Right renal cortex interstitium (tissue), 3 donors: ENCODE measurements around the gene FAM20C. TPM values are rescaled to one million over a fixed set of nuclear protein-coding genes. Genes with fewer than 3 reads are reported as not detected.

Experiments used
- DNase-seq, 3 donors: peaks; one replicate each; pipeline ENCODE4 v3.0.0-alpha.2; 2013; ENCODE audit warnings: low read depth in 3 of 3, low spot score in 2 of 3
- polyA plus RNA-seq, 3 donors: library from polyadenylated mRNA; unstranded; fragments of 120-200 nt; gene quantifications; one replicate each; pipeline ENCODE4 v1.2.1, GENCODE V29; 2013; ENCODE audit not compliant: insufficient read length in 3 of 3

Gene FAM20C
- polyA plus RNA-seq, 3 donors: 53.8 to 75.4 (median 59.7) TPM

DNA sequence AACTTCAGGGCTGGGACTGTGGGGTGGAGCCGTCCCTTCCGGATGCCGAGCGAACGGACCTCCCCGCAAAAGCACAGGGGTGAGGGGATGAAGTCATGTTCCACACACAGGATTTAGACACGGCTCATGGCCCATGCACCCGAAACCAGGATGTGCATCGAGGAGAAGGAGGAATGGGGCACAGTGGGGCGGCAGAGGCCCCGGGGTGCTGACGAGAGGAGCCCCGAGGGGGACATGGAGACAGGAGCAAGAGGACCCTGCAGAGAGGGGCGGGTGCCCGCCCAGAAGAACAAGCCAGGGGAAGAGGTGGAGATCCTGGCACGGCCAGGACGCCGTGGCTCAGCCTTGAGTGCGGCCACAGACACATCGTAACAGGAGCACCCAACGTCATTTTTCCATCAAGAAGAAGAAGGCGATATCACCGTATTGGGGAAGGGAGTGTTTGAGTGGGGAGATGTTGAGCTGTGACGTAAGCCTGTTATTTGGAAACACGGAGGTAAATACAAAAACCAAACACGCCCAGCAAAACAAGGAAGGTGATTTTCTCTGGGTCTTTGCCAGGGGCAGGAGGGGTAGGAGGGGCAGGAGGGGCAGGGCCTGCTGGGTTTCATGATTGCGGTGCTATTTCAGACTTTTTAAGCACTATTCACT is 72.3 kb downstream of the FAM20C start:
- no peak for DNase-seq

DNA sequence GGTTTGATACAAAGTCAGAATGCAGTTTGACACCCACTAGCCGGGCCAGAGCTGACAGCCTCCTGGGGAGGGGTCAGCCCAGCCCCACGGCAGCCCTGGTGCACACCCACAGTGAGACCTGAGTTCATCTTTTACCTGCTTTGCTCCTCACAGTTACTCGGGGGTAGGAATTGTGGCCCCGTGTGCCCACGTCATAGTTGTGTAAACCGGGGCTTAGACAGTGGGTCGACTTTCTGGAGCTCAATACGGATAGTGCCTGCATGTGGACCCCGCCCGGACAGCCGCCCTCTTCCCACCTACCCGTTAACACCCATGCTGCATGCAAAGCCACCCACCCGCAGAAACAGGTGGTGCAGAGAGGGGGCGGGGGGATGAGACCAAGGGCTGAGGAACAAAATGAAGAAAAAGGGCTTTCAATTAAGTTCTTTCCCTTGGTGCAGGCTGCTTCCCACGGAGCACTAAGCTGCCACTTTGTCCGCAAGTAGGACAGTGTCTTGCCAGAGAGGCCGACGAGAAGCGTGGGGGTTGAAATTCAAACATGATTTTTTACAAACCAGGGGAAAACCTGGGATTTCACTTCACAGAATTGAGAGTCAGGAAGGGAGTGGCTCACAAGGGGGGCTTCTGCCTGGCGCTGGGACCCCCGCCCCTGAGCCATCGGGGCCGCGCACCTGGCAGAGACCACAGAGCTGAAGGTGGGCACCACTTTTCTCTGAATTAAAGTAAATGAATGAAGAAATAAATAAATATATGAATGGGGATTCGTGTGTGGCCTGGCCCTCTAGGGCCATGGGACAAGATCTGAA is 73.0 kb downstream of the FAM20C start:
- no peak for DNase-seq

DNA sequence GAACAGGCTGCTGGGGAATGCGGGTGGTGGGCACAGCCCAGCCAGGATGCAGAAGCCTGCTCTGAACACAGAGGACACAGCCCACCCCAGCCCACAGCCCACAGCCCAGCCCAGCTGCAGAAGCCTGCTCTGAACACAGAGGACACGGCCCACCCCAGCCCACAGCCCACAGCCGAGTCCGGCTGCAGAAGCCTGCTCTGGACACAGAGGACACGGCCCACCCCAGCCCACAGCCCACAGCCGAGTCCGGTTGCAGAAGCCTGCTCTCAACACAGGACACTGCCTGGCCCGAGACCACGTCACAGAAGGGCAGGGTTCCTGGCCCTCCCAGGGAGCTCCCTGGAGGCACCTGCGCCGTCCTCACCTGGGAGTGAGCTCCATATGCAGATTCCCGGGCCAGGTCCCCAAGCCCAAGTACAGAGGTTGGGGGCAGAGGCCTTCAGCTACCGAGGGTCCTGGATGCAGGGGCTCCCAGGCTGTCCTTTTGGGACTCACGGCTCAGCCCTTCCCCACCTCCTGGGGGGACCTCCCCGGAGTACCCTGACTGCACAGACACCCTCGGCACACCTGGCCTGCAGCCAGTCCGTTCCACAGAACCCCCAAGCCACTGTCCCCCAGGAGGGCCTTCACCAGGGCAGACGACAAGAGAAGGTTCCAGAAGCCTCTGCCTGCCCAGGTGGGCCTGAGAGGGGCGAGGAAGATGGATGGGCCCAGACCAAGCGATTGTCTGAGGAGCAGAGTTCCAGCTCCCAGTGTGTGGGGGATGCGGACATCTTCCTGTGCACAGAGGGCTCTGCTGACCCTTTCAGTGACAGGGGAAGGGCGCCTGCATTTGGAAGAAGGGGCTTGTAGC is 73.9 kb downstream of the FAM20C start:
- no peak for DNase-seq

DNA sequence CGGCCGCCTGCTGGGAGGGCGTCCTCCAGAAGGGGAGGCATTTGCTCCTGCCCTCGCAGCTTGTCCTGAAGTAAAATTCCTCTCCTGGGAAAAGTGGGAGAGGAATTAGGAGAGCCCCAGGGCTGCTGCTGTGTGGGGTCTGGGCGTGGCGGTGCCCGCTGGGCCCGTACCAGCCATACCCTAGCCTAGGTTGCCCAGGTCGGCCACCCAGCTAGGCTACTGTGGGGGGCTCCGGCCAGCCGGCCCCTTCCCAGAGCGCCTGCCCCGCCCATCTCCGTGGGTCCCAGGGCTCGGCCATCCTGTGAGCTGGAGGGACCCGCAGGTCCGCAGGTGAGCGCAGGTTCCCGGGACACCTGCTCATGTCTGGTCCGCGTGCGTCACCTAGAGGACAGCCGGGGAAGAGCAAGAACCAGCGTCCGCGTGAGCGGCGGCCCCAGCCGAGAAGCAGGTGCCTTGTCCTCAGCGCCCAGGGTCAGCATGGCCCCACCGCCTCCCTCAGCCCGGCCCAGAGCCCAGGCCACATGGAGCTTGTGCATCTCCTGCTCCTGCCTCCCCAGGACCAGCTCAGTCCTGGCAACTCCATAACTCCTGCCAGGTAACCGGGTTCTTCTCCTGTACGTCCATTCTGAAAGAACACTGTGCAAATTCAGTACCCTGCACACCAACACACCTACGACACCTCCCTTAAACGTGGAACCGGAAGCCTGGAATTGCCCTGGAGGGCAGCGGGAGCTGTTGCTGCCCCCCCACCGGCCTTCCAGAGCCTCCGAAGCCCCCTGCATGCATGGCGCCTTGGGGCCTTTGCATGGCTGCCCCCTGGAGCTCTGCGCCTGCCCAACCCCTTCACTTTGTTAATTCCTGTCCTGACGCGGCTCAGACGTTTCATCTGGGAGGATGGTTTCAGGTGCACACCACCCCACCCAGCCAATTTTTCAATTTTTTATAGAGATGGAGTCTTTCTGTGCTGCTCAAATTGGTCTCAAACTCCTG is 74.8 kb downstream of the FAM20C start:
- DNase-seq: no peak

DNA sequence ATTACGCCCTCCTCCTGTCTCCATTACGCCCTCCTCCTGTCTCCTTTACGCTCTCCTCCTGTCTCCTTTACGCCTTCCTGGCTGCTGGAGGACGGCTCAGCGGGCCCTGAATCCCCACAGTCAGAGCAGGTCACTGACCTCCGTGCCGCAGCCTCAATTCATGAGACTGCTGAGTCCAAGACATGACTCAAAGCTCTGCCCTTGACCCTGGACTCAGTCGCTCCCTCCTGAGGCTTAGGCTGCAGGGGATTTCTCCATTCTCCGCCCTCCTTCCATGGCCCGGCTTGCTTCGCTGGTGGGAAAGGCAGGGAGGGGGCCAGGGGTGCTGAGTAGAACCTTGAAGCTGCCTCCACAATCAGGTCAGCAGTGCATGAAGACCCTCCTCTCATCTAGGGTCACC is 76.6 kb downstream of the FAM20C start:
- no peak for DNase-seq

DNA sequence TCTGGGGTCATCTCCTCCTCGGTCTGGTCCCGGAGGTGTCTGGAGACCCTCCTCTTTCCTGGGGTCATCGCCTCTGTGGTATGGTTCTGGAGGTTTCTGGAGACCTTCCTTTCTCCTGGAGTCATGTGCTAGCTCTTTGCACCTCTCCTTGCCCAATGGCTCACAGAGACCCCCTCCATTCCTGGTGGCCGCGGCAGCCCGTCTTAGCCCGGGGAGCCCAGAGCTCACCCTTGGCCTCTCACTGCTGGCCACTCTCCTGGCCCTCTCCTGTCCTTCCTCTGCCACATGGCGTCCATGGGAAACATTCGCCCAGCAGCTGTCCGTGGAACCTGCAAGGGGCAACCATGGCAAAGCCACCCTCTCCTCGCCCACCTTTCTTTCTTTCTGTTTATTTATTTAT is 77.3 kb downstream of the FAM20C start:
- no peak for DNase-seq

DNA sequence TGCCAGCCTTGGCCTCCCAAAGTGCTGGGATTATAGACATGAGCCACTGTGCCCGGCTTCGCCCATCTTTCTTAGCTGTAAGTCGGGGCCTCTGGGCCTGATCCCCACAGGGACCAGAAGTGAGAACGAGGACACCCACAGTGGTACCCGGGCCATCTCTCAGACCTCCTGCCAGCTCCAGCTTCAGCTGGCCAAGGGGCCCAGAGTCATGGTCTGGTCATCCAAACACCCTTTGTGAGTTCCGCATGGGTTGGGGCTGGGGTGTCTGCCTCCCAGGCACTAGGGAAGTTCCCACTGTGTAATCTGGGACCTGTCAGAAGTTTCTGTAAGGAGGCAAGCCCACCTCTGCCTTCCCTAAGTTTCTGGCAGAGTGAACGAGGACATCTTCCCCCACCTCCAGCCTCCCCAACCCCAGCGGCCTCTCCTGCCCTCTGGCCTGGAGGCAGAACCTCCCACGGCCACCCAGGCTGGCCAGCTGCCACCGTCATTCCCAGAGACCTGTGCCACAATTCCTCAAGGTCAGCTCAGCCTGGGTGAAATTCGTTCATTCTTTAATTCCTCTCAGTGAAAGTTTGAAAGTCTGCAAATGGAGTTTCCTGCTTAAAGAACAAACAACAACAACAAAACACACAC is 78.1 kb downstream of the FAM20C start:
- DNase-seq: no peak

DNA sequence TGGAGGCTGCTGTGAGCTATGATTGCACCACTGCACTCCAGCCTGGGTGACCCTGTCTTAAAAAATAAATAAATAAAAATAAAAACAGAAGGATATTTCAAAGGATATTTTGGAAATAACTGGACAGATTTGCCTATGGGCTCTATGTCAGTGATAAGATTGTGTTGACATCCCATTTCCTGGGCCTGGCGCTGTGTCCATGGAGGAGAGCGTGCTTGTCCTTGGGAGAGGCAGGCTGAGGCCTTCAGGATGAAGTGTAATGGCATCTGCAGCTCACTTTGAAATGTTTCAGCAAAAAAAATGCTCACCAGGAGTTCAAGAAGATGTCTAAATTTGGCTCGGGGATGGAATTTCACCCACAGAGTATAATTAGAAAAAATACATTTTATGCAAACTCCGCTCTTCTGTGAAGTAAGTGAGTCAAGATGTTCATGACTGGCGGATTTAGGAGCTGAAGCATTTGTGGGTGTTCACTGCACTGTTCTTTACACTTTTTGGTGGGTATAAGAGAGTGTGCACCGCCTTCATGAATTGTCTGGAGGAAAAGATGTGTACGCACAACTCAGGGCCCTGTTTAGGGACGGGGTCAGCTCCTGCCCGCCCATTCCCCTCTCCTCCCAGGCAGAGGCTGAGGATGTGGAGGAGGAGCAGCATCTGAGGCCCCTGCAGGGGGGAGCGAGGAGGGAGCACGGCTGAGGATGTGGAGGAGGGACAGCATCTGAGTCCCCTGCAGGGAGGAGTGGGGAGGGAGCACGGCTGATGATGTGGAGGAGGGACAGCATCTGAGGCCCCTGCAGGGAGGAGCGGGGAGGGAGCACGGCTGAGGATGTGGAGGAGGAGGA is 79.1 kb downstream of the FAM20C start:
- no peak for DNase-seq

DNA sequence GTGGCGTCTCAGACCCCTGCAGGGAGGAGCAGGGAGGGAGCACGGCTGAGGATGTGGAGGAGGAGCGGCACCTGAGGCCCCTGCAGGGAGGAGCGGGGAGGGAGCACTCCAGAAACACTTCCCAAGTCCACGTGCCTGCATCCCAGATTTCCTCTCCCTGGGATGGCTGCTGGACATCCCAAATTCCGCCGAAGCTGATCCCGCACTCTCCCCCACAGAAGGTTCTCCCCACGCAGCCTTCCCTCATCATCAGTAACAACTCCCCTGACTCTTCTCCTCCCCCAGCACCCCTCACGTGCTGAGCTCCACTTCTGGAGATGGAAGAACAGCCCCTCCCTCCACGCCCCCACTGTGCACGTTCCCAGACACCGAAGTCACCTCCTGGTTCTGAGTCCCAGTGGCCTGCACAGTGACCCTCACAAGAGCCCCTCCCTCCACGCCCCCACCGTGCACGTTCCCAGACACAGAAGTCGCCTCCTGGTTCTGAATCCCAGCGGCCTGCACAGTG is 79.8 kb downstream of the FAM20C start:
- DNase-seq: no peak

DNA sequence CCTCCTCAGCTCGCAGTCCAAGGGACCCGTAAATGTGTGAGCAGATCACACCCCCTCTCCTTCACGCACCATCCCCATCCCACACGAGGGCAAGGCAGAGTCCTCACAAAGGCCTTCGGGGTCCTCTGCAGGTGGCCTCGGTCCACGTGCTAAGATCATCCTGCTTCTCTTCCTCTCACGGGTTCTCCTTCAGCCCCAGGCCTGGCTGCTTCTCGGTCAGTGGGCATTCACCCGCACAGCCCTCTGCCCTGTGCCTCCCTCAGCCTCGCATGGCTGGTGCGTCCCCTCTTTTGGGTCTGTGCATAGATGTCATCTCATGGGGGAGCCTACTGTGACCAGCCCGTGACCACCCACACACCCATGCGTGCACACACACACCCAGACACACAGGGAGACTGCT is 80.3 kb downstream of the FAM20C start:
- DNase-seq: no peak

DNA sequence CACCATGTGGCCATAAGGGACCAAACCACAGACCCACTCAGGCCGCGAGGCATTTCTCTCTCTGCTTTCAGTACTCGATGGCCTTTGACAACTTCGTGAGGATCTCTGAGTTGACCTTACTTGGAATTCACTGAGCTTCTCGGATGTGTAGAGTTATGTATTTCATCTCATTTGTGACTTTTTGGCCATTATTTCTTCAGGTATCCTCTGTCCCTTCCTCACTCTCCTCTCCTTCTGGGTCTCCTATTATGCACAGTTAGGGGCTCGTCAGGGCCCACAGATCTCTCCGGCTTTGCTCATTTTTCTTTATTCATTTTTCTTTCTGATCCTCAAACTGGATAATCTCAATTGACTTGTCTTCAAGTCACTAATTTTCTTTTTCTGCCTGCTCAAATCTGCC is 81.0 kb downstream of the FAM20C start:
- no peak for DNase-seq

DNA sequence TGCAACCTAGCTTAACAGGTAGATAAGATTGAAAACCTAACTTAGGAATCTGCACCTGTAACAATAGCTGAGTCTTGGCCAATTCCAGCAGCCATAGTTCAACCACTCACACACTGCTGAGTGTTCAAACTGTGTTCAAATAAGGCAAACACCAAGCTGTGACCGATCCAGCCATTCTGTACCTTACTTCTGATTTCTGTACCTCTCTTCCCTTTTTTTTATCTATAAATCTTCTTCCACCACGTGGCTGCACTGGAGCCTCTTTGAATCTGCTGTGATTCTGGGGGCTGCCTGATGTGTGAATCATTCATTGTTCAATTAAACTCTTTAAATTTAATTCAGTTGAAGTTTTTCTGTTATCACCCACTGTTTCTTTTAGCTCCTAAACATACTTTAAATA is 81.9 kb downstream of the FAM20C start:
- no peak for DNase-seq

DNA sequence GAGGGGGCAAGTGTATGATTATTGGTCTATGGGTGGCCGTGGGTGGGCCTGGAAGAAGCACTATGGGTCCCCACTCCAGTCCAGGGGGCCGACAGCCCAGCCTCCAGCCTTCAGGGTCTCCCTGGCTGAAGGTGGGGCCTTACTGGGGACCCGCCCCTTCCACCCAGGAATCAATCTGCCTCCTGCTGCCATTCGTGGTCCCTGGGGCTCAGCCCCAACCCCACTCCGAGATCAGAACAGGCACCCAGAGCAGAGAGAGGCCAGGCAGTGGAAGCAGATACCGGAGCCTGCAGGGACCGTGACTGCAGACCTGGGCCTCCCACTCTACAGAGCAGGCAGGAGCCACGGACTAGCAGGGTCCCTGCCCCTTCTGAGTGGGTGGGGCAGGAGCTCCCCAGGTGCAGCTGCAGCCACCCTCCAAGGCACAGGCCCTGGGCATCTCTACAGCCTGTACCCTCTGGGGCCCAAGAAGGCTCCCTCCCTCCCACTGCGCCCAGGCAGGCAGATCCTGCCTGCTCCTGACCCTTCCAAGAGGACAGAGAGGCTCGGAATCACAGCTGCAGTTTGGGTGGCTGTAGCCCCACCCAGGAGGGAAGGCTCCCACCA is 84.0 kb downstream of the FAM20C start:
- no peak for DNase-seq

DNA sequence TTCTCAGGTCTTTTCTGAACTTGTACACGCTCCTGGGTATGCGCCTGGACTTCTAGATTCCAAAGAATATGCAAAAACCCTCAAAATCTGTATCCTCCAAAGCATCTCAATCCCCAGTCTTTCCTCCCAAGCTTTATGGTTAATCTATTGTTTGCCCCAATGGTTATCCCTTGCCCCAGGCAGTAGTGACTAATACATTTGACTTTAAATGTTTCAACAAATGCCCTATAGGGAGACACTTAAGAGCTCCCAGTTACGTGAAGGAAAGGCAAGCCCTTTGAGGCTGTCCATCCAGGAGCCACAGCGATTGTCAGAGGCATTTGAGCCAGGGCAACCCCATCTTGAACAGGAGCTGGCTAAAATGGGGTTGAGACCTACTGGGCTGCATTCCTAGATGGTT is 84.9 kb downstream of the FAM20C start:
- DNase-seq: no peak

DNA sequence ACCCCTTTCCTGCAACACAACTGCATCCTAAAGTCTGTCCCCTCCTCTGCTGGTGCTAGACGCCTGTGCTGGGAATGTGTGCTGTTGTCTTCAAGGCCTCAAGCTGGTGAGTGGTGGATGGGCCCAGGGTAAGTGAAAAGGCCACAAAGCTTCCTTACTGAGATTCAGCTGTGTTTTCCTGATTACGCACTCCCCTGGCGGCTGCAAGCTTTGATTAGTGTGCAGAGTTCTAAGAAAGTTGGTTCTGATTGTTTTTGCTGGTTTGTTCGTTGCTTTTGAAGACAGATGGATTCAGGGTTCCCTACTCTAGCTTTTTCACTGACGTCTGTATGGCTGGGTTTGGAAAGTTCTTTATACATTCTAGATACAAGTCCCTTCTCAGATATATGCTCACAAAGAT is 85.7 kb downstream of the FAM20C start:
- no peak for DNase-seq

DNA sequence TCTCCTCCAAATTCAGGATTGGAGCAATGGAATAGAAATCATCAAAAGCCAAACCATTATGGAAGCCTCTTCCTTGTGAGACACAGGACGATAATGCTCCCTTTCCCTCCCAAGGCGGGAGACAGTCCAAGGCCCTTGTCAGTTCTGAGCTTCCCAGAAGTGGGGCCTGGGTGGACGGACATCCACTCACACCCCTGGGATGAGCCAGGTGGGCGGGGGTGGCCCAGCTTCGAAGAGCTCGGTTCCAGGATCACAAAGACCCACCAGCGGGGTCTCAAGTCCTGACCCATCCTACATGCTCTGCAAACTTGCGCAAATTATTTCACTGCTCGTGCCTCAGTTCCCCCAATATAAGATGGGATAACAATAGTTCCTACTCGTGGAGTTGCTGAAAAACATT is 87.5 kb downstream of the FAM20C start:
- no peak for DNase-seq

DNA sequence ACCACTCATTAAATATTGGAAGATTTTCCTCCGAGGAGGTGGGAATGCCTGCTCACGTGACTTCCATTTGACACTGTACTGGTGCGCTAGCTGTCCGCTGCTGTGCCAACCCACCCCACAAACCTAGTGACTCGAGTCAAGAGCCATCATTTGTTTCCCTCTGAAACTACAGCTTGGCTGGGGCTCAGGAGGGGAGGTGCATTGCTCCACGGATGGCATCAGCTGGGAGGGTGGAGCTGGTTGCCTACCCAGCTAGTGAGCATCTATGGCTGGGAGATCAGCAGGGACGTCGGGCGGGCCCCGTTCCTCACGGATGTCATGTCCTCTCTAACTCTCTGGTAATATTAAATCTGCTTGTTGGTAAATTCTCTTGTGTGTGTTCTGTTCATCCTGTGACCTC is 88.1 kb downstream of the FAM20C start:
- no peak for DNase-seq

DNA sequence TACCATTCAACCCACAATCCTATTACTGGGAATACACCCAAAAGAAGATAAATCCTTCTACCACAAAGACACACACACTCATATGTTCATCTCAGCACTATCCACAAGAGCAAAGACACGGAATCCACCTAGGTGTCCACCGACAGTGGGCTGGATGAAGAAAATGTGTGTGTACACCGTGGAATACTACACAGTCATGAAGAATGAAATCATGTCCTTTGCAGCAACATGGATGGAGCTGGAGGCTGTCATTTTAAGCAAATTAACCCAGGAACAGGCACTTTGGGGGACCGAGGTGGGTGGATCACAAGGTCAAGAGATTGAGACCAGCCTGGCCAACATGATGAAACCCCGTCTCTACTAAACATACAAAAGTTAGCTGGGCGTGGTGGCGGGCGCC is 89.3 kb downstream of the FAM20C start:
- DNase-seq: no peak
